Fibroblast of lung (primary cell): ENCODE measurements around the gene CLSTN2.

Experiments used
- EZH2 ChIP-seq: IDR thresholded peaks from 2 replicates; pipeline ENCODE4 v1.5.1; 2012; ENCODE audit warnings: low read length, control low read depth, mild to moderate bottlenecking; ENCODE audit errors: missing control alignments
- TF ChIP-seq, protein P1 (sequence below), 2 donors: IDR thresholded peaks in 1 of 2; conservative IDR thresholded peaks in 1 of 2; 1 replicate in 1 of 2; 2 replicates in 1 of 2; pipeline ENCODE4 v1.5.1; 2011 to 2012; ENCODE audit warnings: low read length in 2 of 2, control low read depth in 1 of 2, inconsistent platforms in 1 of 2, low read depth in 1 of 2, mild to moderate bottlenecking in 1 of 2

GRCh38 chr3:140432229-140432669 is 497.3 kb downstream of the CLSTN2 start:
- TF ChIP-seq, protein P1, sequence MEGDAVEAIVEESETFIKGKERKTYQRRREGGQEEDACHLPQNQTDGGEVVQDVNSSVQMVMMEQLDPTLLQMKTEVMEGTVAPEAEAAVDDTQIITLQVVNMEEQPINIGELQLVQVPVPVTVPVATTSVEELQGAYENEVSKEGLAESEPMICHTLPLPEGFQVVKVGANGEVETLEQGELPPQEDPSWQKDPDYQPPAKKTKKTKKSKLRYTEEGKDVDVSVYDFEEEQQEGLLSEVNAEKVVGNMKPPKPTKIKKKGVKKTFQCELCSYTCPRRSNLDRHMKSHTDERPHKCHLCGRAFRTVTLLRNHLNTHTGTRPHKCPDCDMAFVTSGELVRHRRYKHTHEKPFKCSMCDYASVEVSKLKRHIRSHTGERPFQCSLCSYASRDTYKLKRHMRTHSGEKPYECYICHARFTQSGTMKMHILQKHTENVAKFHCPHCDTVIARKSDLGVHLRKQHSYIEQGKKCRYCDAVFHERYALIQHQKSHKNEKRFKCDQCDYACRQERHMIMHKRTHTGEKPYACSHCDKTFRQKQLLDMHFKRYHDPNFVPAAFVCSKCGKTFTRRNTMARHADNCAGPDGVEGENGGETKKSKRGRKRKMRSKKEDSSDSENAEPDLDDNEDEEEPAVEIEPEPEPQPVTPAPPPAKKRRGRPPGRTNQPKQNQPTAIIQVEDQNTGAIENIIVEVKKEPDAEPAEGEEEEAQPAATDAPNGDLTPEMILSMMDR (conservative IDR thresholded peaks at IDR 0.05 in 1 of 2, IDR thresholded peaks at IDR 0.05 in 1 of 2; ENCODE audit: low read depth in 1 of 2, low read length in 2 of 2) = no peak
- no peak for TF ChIP-seq EZH2
